GM18868 (cell line): ENCODE data around the gene RNF130.

ENCODE experiments used
- ATAC-seq: cut with Tn5 transposase; IDR thresholded peaks from one replicate; pipeline ENCODE4 v1.9.1; 2021; ENCODE audit warnings: mild to moderate bottlenecking, moderate library complexity; ENCODE audit not compliant: unreplicated experiment

The RNF130 gene

DNA sequence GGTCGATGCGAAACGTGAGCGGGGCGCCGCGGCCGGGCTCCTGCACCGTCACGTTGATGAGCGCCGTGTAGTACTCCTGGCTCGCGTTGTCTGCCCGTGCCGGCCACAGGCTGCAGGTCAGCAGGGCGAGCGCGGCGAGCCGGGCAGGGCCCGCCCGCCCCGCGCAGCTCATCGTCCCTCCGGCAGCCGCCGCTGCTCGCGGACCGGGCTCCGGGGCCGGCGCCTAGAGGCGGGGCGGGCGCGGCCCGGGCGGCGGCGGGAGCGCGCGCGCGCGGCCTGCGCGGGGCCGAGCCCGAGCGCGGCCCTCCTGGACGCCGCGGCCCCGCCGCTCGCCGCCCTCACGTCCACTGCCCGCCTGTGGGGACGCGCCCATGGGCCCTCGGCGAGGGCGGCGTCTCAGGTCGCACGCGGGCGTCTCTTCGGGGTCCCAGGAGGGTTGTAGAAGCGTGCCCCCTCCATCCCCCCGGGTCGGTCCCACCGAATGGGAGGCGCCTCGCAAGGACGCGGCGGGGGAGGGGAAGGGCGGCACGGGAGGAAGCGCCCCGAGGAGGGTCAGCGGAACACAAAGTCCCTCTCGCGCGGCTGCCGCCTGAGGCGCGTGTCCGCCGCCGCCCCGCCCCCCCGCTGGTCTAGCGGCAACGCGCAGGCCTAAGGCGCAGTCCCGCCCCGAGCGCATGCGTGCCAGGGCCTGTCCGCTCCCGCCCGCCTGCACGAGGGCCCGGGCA, at the start of gene RNF130:
Gene RNF130, minus strand, starts transcription at position 229 of the 725 bp plus-strand sequence. Its CDS starts 57 bp downstream, at position 172.
- no peak for ATAC-seq

- ATAC-seq = no peak
These were observed 48.9 kb upstream of the RNF130 start for GRCh38 chr5:180120237-180121101.

- ATAC-seq = no peak
These were observed 48.3 kb upstream of the RNF130 start for GRCh38 chr5:180119903-180120236.

DNA sequence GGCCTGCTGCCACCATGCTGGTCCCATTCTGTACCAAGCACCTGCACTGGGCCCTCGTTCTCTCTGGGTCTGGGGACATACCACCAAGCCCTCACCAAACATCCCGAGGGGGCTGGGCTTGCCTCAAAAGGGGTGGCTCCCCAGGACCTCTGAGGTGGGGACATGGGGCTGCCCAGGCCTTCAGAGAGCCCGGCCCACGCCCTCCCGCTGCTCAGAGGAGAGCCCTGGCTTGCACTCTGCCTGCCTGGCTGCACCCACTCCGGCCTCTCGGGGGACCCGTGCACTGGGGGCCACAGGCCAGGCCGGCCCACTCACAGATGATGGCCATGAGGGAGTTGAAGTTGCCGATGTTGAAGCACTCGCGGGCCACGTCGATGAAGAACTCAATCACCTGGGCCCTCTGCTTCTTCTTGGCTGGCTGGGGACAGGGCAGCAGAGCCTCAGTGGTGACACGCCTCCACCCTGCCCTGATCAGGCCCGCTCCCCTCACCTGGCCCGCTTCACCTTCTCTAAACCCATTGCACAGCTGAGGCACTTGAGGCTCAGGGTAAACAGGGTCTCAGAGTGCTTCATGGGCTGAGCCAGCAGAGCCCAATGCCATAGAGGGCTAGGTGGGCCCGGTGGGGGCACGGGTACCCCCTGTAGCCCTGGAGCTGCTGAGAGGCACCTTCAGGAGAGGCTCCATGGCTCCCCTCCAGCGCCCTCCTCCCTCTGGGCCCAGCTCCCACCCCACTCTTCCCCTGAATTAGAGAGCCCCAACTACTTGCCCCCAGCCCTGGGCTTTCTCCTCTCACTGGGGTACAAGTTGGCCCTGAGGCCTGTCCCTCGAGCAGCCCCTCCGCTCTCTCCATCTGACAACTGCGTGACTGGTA, 47.7 kb upstream of the RNF130 start:
- ATAC-seq = no peak

GRCh38 chr5:180118391-180118791, 46.8 kb upstream of the RNF130 start:
- ATAC-seq = no peak

- ATAC-seq = no peak
These were observed 45.6 kb upstream of the RNF130 start for GRCh38 chr5:180117000-180117725.

DNA sequence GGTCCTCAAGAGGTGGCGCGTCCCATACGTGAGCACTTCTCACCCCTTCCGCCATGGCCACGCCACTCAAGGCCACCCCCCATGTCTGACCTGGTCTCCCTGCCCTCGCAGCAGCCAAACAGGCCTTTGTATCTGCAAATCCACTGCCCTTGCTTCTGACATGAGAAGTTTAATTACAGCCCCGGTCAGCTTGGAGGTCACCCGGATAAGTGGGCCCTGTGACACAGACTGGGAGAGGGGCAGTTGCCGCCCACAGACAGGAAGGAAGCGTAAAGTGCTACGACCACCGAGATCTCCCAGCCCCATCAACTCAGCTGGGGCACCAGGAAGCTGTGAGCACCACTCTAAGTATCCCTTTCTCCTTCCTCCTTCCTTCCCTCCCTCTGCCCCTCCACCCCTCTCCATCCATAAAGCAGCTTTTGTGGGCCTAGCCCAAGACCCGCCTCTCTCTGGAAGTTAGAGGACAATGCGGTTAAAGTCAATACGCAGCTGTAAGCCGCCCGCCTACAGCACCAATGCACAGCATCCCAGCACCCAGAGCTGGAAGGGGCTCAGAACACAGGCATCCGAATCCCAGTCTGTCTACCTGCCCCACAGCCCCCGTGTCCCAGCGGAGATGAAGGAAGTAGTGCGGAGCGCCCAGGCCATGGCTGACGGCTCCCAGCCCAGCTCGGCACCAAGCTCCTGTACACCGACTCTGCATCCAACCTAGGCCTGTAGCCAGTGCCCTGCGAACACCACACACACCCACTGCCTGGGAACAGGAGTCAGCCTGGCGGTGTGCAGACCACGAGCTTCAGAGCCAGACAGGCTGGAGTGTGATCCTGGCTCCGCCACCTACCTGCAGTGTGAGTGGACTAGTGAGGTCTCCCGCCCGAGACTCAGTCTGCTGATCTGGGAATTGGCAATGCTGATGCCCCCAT, 44.8 kb upstream of the RNF130 start:
- no peak for ATAC-seq

DNA sequence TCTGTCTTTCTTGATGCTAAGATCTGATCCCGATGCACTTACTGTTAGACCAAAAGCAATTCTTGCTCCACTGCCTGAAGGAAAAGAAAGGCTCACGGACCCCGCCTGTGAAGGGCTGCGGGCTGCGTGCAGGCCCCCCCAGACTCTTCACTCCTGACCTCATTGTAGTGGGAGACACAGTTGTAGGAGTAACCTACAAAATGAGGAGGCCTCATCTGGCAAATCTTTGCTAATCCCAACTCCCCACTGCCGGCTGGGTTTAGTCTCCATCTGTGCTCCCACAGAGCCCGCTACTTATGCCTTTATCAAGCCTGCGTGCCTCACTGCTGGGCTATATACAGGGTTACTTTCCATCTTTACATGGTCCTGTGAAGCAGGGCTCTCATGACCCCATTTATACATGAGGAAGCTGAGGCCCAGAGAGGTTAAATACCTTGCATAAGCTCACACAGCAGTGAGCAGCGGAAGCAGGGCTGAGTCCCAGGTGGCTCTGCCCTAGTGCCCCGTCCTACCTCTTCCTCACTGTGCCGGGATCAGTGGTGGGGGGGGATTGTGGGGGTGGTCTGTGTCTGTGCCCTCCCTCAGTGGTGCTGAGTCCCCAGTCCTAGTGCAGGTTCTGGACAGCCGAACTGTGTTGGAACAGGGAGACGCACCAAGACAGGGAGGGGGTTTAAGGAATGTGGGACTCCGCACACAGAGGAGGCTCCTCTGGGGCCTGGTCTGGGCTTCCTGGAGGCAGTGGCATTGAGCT, 43.9 kb upstream of the RNF130 start:
- no peak for ATAC-seq

GRCh38 chr5:180114304-180115003, 42.9 kb upstream of the RNF130 start:
- no peak for ATAC-seq

DNA sequence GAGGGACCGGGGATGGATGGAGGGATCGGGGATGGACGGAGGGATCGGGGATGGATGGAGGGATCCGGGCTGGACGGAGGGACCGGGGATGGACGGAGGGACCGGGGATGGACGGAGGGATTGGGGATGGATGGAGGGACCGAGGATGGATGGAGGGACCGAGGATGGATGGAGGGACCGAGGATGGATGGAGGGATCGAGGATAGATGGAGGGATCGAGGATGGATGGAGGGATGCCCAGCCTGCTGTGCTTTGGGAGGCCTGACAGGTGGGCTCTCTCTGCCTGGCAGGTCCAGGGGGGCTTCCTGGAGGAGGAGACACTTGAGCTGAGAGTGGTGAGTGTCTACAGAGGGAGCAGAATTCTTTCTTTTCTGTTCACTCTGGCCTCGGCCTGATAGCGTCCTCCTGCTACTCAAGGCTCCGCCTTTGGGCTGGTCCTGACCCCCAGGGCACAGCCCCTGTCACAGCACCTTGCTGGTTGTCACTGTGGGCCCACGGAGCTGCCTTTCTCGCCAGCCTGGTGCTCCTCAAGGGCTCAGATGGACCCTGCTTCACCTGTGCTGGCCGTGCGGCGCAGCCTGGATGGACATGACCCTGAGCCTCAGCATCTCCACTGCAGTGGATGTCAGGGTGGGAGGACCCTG, 42.2 kb upstream of the RNF130 start:
- ATAC-seq = no peak

- no peak for ATAC-seq
These were observed 40.8 kb upstream of the RNF130 start for GRCh38 chr5:180112181-180112861.

DNA sequence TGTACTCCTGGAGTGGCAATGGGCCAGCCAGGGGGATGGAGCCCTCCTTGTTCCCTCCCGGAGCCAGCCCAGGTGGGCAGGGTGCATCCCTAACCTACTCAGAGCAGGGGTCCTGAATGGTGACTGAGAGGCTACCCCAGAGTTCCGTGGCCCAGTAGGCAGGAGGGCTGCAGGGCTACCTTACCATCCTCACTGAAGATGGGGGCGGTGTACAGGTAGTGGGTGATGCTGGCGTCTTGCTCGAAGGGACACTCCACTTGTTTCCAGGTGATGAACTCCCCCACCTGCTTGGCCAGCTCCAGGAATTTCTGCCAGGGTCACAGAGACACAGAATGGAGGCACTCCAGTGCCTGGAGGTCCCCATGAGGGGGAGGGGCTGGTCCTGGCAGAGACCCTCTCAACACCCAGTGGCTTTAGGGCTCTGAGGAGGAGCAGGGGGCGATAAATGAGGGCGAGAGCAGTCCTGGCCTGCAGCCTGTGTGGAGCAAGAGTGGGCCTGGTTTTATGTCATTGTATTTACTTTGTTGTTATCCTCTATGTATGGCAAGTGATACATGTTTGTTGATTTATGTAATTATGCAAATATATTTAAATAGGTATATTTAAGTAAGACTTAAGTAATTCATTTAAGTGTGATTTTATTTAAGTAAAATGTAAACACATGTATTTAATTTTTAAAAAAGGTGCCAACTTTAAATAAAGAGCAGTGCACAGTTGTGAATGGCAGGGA, 39.9 kb upstream of the RNF130 start:
- ATAC-seq = no peak

- no peak for ATAC-seq
These were observed 38.4 kb upstream of the RNF130 start for GRCh38 chr5:180109920-180110319.

GRCh38 chr5:180107005-180107404, 35.4 kb upstream of the RNF130 start:
- ATAC-seq = no peak

GRCh38 chr5:180105827-180106312, 34.3 kb upstream of the RNF130 start:
- no peak for ATAC-seq

DNA sequence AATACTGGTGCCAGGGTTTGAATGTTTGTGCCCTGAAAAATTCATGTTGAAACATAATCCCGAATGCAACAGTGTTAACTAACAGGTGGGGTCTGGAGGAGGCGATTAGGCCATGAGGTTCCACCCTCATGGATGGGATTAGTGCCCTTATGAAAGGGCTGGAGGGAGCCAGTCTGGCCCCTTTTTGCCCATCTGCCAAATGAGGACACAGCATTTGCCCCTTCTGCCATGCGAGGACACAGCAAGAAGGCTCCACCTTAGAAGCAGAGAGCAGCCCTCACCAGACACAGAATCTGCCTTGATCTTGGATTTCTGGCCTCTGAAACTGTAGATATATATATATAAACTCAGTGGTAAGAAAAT, 32.6 kb upstream of the RNF130 start:
- ATAC-seq = no peak
